Panc1 (cell line): ENCODE data around the gene ATF2. TPM values are rescaled to one million over a fixed set of nuclear protein-coding genes. Genes with fewer than 3 reads are reported as not detected.

ENCODE experiments used
- ATAC-seq: fragments of 200-7000 bp; cut with Tn5 transposase; 2 replicates; pipeline ENCODE4 v1.9.1; 2020; ENCODE audit warnings: mild to moderate bottlenecking, moderate library complexity
- BruUV-seq: library from RNA; stranded (reverse); fragments of 400-500 nt; replicated peaks from 2 replicates; lab custom pipeline; 2021; lab: Mats Ljungman, UMichigan
- CTCF ChIA-PET: fragments of 300-600 bp; sonication (Branson Sonifier 250); formaldehyde crosslinking; loops from one replicate; lab custom pipeline; 2022; ENCODE audit warnings: antibody characterized with exemption; lab: Charles Lee
- POLR2A ChIA-PET: fragments of 300-600 bp; sonication (Branson Sonifier 250); formaldehyde crosslinking; loops from one replicate; lab custom pipeline; 2022; ENCODE audit warnings: antibody characterized with exemption; lab: Charles Lee
- DNase-seq: peaks from one replicate; pipeline ENCODE4 v3.0.0-alpha.2; 2010; ENCODE audit warnings: low read depth, low spot score
- H3K27ac ChIP-seq: 2 replicates; pipeline ENCODE4 v1.5.1; 2011; ENCODE audit warnings: mild to moderate bottlenecking, low read length, inconsistent platforms
- H3K27me3 ChIP-seq: fragments of 200-500 bp; sonication (Bioruptor generic); 2 replicates; pipeline ENCODE4 v1.6.0; 2014; ENCODE audit warnings: low read length, inconsistent platforms; ENCODE audit not compliant: control insufficient read depth, insufficient read depth
- H3K36me3 ChIP-seq: fragments of 200-500 bp; sonication (Bioruptor generic); 2 replicates; pipeline ENCODE4 v1.5.1; 2014; ENCODE audit warnings: inconsistent platforms, mild to moderate bottlenecking, low read length, moderate library complexity; ENCODE audit not compliant: control insufficient read depth, insufficient read depth
- H3K4me1 ChIP-seq: 2 replicates; pipeline ENCODE4 v1.5.1; 2011; ENCODE audit warnings: inconsistent platforms, mild to moderate bottlenecking, low read length, moderate library complexity; ENCODE audit not compliant: control insufficient read depth, insufficient read depth
- H3K4me3 ChIP-seq, 2 experiments: 2 replicates each; pipeline ENCODE4 v1.5.1; 2011 to 2012; ENCODE audit warnings: low read depth in 2 of 2, low read length in 2 of 2, mild to moderate bottlenecking in 2 of 2, inconsistent platforms in 1 of 2, moderate library complexity in 1 of 2
- H3K9me3 ChIP-seq: fragments of 200-500 bp; sonication (Bioruptor generic); 2 replicates; pipeline ENCODE4 v1.5.1; 2014; ENCODE audit warnings: low read depth, mild to moderate bottlenecking, inconsistent platforms, low read length, moderate library complexity; ENCODE audit not compliant: control insufficient read depth, insufficient read depth
- CTCF ChIP-seq: fragments of 450-650 bp; IDR thresholded peaks from 2 replicates; pipeline ENCODE4 v1.5.1; 2017; ENCODE audit warnings: mild to moderate bottlenecking
- POLR2AphosphoS5 ChIP-seq: IDR thresholded peaks from 2 replicates; pipeline ENCODE4 v1.6.1; 2012; ENCODE audit warnings: mild to moderate bottlenecking, low read depth, low read length, moderate library complexity
- REST ChIP-seq, 2 experiments: IDR thresholded peaks; 2 replicates each; pipeline ENCODE4 v1.6.1; 2011 to 2012; ENCODE audit warnings: low read depth in 2 of 2, control low read depth in 1 of 2, low read length in 1 of 2, mild to moderate bottlenecking in 1 of 2, moderate library complexity in 1 of 2; ENCODE audit not compliant: insufficient read depth in 1 of 2
- SIN3A ChIP-seq: IDR thresholded peaks from 2 replicates; pipeline ENCODE4 v1.6.1; 2012; ENCODE audit warnings: low read depth, mild to moderate bottlenecking, low read length, moderate library complexity, borderline replicate concordance; ENCODE audit not compliant: insufficient read depth
- TCF7L2 ChIP-seq: IDR thresholded peaks from 2 replicates; pipeline ENCODE4 v1.6.1; 2011; ENCODE audit warnings: mild to moderate bottlenecking, low read depth, low read length, inconsistent platforms
- in situ Hi-C: cut with HindIII; loops from 2 replicates; pipeline ENCODE4 v1.10.0; 2016; ENCODE audit warnings: low sequenced_read_pairs, low pct_unique_long_range_greater_than_20kb
- intact Hi-C: fragments of 100-400 bp; cut with micrococcal nuclease; formaldehyde crosslinking; loops from one replicate; pipeline ENCODE4 v1.10.0; 2022; ENCODE audit not compliant: unreplicated experiment
- total RNA-seq: library from RNA; stranded (reverse); gene quantifications from one replicate; pipeline ENCODE4 v1.2.1, GENCODE V29; 2021; ENCODE audit not compliant: unreplicated experiment

The ATF2 gene
- total RNA-seq, 1 experiment from 2014 or later, result 61.8 TPM

- in situ Hi-C loops (no loop called here), intact Hi-C loops (no loop called here)
- no peak overlapping the region for H3K27ac ChIP-seq
- POLR2A ChIA-PET, result no interaction called here
- no peak overlapping the region for H3K4me3 ChIP-seq
- ATAC-seq, result no peak
- no TSS peak for BruUV-seq
- H3K4me1 ChIP-seq, result no peaks in the 10 kb centered on the region
- H3K9me3 ChIP-seq, result no peaks in the 10 kb centered on the region
- TF ChIP-seq REST (IDR thresholded peaks at IDR 0.05; ENCODE audit: insufficient read depth in 1 of 2, low read depth in 2 of 2, low read length in 1 of 2), result no peak
- no peak for TF ChIP-seq CTCF
- TF ChIP-seq SIN3A, result no peak
- no peak for TF ChIP-seq POLR2AphosphoS5
- TF ChIP-seq TCF7L2, result no peak
- DNase-seq, result no peak
- H3K36me3 ChIP-seq, result no peaks in the 10 kb centered on the region
- CTCF ChIA-PET, result no interaction called here
- no peaks in the 10 kb centered on the region; the same call in 1 of the 2 replicates for H3K27me3 ChIP-seq
These were observed 38.9 kb upstream of the ATF2 start for GRCh38 chr2:175206866-175207265.

- Histone ChIP-seq H3K27ac (no peak overlapping the region), H3K4me1 (no peaks in the 10 kb centered on the region), H3K36me3 (no peaks in the 10 kb centered on the region), H3K9me3 (no peaks in the 10 kb centered on the region), H3K27me3 (no peaks in the 10 kb centered on the region; the same call in 1 of the 2 replicates), H3K4me3 (no peak overlapping the region)
- in situ Hi-C loops (no loop called here), intact Hi-C loops (no loop called here)
- DNase-seq, result no peak
- ChIA-PET CTCF (no interaction called here), POLR2A (no interaction called here)
- BruUV-seq, result no TSS peak
- TF ChIP-seq SIN3A (no peak), REST (IDR thresholded peaks at IDR 0.05; ENCODE audit: insufficient read depth in 1 of 2, low read depth in 2 of 2, low read length in 1 of 2) (no peak), POLR2AphosphoS5 (no peak), CTCF (no peak), TCF7L2 (no peak)
- no peak for ATAC-seq
These were observed 37.5 kb upstream of the ATF2 start for GRCh38 chr2:175205523-175205922.
